Mucosa of descending colon (tissue), 3 donors: ENCODE results near the gene KRR1. TPM values are rescaled to one million over a fixed set of nuclear protein-coding genes. Genes with fewer than 3 reads are reported as not detected.
"Not testable (repeated sequence)": the region's sequence is repeated elsewhere in the genome, so short reads cannot be mapped to it uniquely, and the experiment has no call there.

Experiments
- ATAC-seq: fragments of 200-7000 bp; cut with Tn5 transposase; one replicate; pipeline ENCODE4 v1.9.1; 2020; ENCODE audit warnings: mild to moderate bottlenecking, moderate library complexity
- DNase-seq, 3 donors: peaks; one replicate each; pipeline ENCODE4 v3.0.0-alpha.2; 2020
- H3K36me3 ChIP-seq: fragments of 200-600 bp; one replicate; pipeline ENCODE4 v1.8.0; 2021; ENCODE audit warnings: low read depth, mild to moderate bottlenecking
- H3K4me1 ChIP-seq: fragments of 200-600 bp; one replicate; pipeline ENCODE4 v1.8.0; 2021; ENCODE audit warnings: low read depth, mild to moderate bottlenecking
- H3K4me3 ChIP-seq: fragments of 200-600 bp; one replicate; pipeline ENCODE4 v1.8.0; 2021; ENCODE audit warnings: mild to moderate bottlenecking
- H3K9me3 ChIP-seq: fragments of 200-600 bp; one replicate; pipeline ENCODE4 v1.8.0; 2021; ENCODE audit warnings: mild to moderate bottlenecking
- CTCF ChIP-seq: fragments of 200-600 bp; IDR thresholded peaks from one replicate; pipeline ENCODE4 v1.8.0; 2022; ENCODE audit warnings: antibody characterized with exemption, mild to moderate bottlenecking
- intact Hi-C, 2 donors: fragments of 100-400 bp; cut with DNase I in 1 of 2; cut with micrococcal nuclease in 1 of 2; formaldehyde crosslinking; loops; one replicate each; pipeline versions ENCODE4 v1.11.0 to v1.11.1; 2022; cut with DNase I, micrococcal nuclease
- total RNA-seq, 3 donors: library from RNA; stranded (reverse); fragmentation: NEBNext Ultra II Directional in 2 of 3; extraction: Animal tissue kit (Norgen Biotek cat#: 25700) in 2 of 3; gene quantifications; one replicate each; pipeline versions ENCODE4 v1.2.1 to v1.2.4, GENCODE V29; 2021 to 2023
- donor health status: DM: no; HTN: no; CAD: no; lungs with moderate emphysema.
- donor health status: DM: no; HTN: no; CAD: no.
- donor health status: DM: no; HTN: yes; CAD: no.

The KRR1 gene
- total RNA-seq, 3 donors from 2014 or later, result 34.1 to 48.5 (median 34.8) TPM

- Histone ChIP-seq H3K36me3 (no peaks in the 10 kb centered on the region), H3K9me3 (no peaks in the 10 kb centered on the region), H3K4me1 (peaks cover 5% of the 10 kb centered on the region), H3K4me3 (no peak overlapping the region)
- TF ChIP-seq CTCF, result no peak
- ATAC-seq (no peak), DNase-seq (no peak)
- intact Hi-C loops, result no loop called here
These were observed 64.6 kb downstream of the KRR1 start for GRCh38 chr12:75446857-75447256.

GRCh38 chr12:75445137-75445507 is 66.3 kb downstream of the KRR1 start:
- not testable (repeated sequence) for H3K4me3 ChIP-seq, DNase-seq

GRCh38 chr12:75444429-75445136 is 66.8 kb downstream of the KRR1 start:
- Histone ChIP-seq H3K4me3 (no peak overlapping the region), H3K9me3 (no peaks in the 10 kb centered on the region), H3K36me3 (no peaks in the 10 kb centered on the region), H3K4me1 (peaks cover 5% of the 10 kb centered on the region)
- no peak for ATAC-seq
- TF ChIP-seq CTCF, result no peak
- intact Hi-C loops, result no loop called here
- DNase-seq, result no peak

More at GRCh38 chr12:75445137-75445507, 66.3 kb downstream of the KRR1 start:
- intact Hi-C loops, H3K4me1 ChIP-seq, H3K36me3 ChIP-seq, ATAC-seq, H3K9me3 ChIP-seq: not testable (repeated sequence)

- H3K9me3 ChIP-seq, result no peaks in the 10 kb centered on the region
- H3K4me3 ChIP-seq, result no peak overlapping the region
- no peaks in the 10 kb centered on the region for H3K36me3 ChIP-seq
- peaks cover 5% of the 10 kb centered on the region for H3K4me1 ChIP-seq
- intact Hi-C loops, result no loop called here
- TF ChIP-seq CTCF, result no peak
- no peak for DNase-seq
- no peak for ATAC-seq
These were observed 67.7 kb downstream of the KRR1 start for GRCh38 chr12:75443709-75444108.

- ATAC-seq, H3K36me3 ChIP-seq, H3K4me1 ChIP-seq, DNase-seq, H3K4me3 ChIP-seq, H3K9me3 ChIP-seq, intact Hi-C loops: not testable (repeated sequence)
These were observed 69.0 kb downstream of the KRR1 start for GRCh38 chr12:75442454-75442853.

- H3K36me3 ChIP-seq, ATAC-seq, H3K9me3 ChIP-seq, H3K4me3 ChIP-seq, H3K4me1 ChIP-seq, DNase-seq, intact Hi-C loops: not testable (repeated sequence)
These were observed 69.5 kb downstream of the KRR1 start for GRCh38 chr12:75441687-75442449.

Other genes starting within 250 kb of the KRR1 start
- 10 to 100 TPM in 1 of 3 donors, 1 to 10 TPM in 2; 5.9 to 11.3 (median 7.1) TPM for gene CAPS2, start 181.3 kb downstream of the KRR1 start, total RNA-seq
- gene GLIPR1L1, start 176.9 kb downstream of the KRR1 start, total RNA-seq, result not detected
- gene GLIPR1L2, start 120.5 kb downstream of the KRR1 start, total RNA-seq, result under 1 TPM in 2 of 3 donors, not detected in 1; 0.52 to 0.98 TPM
- 10 to 100 TPM in 2 of 3 donors, 1 to 10 TPM in 1; 3.8 to 20.1 (median 10.1) TPM for gene GLIPR1, start 30.9 kb downstream of the KRR1 start, total RNA-seq